Activated CD4-positive, CD25-positive, alpha-beta regulatory T cell (primary cell): ENCODE measurements around the gene DOCK4.

Experiments used
- DNase-seq, 4 experiments: peaks; one replicate each; lab custom pipeline; 2025; lab: John Stamatoyannopoulos, UW

DOCK4 gene

DNA sequence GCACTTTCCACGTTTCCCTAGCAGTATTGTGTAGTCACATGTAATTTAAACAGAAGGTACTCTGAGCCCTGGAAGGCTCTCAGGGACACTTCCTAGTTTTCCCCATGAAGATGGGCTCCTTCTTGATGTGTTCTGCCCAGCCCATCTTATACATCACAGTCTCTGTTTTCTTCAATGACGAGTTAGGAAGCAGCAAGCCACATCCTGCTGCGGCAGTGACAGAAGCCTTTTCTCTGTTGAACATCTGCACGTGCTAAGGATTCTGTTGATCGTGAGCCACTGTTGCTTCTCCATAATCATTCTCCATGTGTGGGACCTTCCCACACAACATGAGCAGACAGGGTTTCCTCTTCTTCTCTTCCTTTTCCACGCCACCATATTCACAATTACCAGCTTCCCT, 346.0 kb downstream of the DOCK4 start:
- DNase-seq, result no peak

GRCh38 chr7:111858331-111858730, 347.9 kb downstream of the DOCK4 start:
- DNase-seq, result no peak

DNA sequence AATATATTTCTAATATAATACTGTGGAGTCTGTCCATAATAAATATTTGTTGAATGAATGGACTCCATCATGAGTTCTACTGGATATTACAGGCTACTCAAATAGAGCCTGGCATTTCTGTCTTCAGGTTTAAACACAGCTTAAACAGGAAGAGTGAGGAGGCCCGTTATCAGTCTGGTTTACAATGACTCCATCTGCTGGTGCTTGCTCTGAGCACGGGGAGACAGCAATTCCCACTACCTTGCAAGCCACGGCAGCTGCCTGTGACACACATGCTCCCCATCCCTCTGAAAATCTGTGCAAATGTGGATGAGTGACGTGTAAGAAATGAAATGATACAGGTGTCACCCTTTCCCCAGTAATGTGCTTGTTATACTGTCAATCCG, 350.4 kb downstream of the DOCK4 start:
- no peak for DNase-seq

DNA sequence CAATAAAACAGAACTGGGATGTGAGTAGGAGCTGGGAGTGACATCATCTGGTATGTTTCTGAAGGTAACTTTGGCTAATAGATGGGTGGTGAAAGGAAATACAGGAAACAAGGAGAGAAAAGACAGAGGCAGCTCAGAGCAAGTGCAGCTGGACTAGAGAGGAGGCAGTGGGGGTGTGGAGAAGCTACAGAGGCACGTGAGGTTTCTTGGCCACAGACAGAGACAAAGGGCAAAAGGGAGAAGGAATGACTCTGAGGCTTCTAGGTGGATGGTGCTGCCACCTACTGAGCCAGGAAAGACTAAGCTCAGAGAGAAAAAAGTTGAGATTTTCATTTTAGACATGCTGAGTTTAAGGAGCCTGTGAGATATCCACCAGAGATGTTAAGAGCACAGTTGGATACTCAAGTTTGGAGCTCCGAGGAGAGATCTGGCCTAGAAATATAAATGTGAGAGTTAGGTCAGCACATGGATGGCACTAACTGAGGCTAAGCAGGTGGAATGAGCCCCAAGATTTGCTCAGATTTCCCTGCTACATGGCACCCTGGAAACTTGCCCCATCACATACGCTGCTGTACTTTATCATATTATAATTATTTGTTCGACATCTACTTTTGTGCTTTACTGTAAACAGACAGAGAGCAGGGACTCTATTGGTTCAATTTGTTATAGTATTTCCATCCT, 350.9 kb downstream of the DOCK4 start:
- no peak for DNase-seq

- DNase-seq, result no peak
These were observed 352.8 kb downstream of the DOCK4 start for GRCh38 chr7:111853201-111853990.

DNA sequence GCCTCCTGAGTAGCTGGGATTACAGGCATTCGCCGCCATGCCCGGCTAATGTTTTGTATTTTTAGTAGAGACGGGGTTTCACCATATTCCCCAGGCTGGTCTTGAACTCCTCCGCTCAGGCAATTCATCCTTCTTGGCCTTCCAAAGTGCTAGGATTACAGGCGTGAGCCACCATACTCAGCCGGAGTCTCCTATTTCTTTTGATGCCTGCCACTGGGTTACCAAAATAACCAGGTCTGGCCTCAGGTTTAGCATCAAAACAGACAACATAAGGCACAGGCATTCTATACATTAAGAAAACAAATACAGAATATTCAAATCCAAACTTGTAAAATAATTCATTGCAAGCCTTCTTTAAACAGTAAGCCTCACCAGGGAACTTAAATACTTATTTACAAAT, 354.1 kb downstream of the DOCK4 start:
- no peak for DNase-seq

GRCh38 chr7:111846898-111847297, 359.3 kb downstream of the DOCK4 start:
- DNase-seq, result no peak

- no peak for DNase-seq
These were observed 360.3 kb downstream of the DOCK4 start for GRCh38 chr7:111845853-111846252.

DNA sequence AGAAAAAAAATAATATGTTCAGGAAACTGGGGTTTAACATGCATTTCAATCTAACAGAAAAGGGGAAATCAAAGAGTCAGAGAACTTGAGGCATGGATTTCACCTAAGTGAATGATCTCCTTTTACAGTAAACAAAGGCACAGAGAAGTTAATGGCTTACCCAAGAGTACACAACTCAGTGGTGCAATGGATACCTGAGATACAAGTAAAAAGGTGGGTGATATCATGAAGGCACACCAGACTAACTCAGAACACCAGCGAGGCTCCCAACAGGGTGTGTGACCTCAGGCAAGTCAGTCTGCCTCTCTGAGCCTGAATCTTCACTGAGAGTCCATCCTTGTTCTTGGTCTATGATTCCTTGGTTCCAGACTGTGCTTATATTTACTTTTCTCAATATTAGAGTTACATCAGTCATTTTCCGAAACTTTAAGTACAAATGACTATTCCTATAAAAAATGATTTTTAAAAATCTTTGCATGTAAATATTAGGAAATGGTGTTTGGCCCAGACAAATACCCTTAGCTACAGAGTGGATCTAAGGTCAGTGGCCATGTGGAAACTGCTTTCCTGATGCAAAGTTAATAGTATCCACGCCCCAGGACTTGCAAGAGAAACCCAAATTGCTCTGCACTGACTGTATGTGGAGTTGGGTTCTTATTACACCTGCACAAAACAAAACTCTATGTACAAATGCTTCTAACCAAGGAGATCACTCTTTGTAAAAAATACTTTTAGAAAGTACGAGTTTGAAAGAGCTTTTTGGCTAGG, 361.1 kb downstream of the DOCK4 start:
- no peak for DNase-seq

DNA sequence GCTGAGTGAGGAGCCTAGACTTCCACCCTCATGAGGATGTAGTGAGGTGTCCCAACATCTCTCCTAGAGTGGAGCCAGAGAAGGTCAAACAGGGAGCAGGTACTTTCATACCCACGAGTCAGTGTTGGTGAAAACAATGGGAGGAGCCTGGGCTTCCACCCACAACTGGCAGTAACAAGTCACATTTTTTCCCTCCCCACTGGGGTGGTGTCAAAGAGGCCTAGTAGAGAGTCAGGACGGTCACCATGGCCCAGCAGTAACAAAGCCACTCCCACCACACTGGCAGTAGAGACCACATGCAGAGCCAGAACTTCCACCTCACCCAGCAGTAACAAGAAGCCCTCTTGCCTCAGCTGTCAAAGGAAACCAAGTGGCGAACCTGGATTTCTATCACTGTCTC, 363.7 kb downstream of the DOCK4 start:
- DNase-seq, result no peak

GRCh38 chr7:111841596-111842205, 364.5 kb downstream of the DOCK4 start:
- DNase-seq, result no peak

DNA sequence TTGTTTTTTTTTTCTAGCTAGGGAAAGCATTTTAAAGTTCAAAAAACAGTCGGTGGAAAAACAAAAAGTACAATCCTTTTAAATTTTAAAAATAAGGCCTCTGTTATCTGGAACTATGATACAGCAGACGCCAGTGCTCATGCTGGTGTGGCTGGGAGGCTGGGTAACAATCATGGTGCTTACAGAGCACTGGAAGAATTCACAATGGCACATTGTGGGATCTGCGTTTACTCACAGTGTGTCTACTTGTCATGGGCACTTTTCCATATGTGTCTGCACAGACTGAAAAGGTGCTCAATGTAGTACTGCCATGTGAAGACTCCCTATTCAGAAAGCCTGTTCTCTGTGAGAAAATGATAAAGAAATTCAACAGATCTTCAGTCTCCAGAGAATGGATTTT, 365.7 kb downstream of the DOCK4 start:
- DNase-seq, result no peak

DNA sequence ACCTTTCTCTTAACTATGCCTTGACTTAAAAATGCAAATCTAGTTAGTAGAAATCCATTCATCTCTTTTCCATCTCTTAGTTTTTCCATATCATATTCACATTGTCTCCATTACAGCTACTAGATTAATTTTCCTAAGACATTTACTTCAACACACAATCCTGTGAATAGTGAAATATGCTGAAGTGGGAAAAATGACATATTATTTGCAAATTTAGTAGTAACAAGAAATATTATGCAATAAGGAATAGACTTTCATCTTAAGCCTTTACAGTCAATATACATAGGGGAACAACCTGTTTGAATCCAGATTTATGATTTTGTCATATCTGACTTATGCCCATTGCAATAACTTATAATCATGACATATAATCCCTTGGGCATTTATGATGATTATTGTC, 366.9 kb downstream of the DOCK4 start:
- no peak for DNase-seq

GRCh38 chr7:111836592-111836991, 369.6 kb downstream of the DOCK4 start:
- no peak for DNase-seq

GRCh38 chr7:111835066-111835465, 371.1 kb downstream of the DOCK4 start:
- DNase-seq, result no peak

DNA sequence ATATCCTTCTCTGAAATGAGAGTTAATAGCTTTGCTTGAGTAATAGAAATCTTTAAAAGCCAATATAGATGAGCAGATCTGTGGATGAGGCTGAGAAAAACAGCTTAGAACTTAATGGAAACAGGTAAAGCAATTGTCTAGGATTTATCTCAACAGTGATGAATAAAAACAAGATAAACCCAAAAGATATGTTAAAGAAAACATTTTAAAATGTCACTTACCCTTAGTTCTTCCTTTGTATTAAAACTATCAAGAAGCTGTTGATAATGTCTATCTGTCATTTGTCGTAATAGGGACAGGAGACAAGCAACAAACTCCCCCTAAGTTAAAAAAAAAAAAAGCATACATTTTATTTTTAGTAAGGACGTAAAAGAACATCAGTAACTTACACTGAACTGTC, 371.8 kb downstream of the DOCK4 start:
- DNase-seq, result no peak

- DNase-seq, result no peak
These were observed 372.7 kb downstream of the DOCK4 start for GRCh38 chr7:111833466-111833865.

DNA sequence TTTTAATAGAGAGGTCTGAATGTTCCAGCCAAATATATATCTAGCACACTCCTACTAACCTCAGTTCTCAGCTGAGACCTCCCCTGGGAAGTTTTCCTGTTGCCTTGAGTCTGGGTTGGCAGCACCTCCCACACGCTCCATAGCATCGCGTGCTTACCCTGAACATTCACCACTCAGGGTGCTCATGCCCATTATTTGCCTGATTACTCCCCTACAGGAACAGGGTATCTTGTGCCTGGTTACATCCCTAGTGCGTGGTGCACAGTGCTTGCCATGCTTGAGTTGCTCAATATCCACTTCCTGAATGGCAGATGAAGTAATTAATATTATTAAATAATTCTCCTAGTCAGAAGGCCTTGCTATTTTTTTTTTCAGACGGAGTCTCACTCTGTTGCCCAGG, 374.0 kb downstream of the DOCK4 start:
- DNase-seq, result no peak

DNA sequence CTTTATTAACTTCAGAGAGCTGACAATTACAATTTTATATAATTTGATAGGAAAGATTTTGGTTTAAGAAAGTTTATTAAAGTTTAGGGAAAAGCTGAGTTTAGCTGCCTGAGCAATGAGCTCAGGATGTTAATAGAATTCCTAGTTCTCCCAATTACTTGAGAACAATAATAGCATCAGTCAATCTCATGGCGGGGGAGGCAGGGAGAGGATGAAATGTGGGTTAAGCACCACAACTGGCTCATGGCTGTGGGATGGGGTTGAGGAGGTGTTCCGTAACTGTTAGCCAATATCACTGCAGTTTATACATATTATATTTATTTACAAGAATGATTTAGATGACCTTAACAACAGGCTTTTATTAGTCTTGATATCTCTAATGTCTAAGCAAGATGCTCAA, 377.0 kb downstream of the DOCK4 start:
- no peak for DNase-seq

DNA sequence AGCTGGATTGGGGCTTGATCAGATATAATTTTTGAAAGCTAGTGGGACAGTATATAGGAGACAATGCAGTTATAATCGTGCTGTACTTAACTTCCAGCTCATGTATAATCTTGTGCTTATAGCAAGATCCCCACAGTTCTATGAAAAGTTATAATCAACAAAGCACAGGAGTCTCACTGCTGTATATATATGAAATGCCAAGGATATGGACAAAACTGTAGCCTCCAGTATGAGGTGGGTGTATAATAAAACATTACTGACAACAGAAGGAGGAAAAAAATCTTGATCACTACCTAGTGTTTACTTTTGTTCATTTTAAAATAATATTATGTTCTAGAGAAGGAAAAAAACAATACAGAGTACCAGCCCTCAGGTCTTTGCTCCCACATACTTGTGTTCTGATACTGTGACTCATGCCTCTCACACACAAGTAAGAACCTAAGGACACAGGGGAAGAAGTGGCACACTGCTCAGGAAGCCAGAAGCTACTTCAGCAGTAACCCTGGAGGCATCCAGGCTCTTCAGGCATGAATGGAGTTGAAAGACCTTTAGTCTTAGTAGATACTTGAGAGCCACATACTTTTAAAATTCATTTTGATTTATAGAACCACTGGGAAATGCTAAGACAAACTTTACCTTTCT, 378.2 kb downstream of the DOCK4 start:
- no peak for DNase-seq

GRCh38 chr7:111825046-111825445, 381.2 kb downstream of the DOCK4 start:
- no peak for DNase-seq

GRCh38 chr7:111823826-111824225, 382.4 kb downstream of the DOCK4 start:
- no peak for DNase-seq
